Astrocyte (in vitro differentiated cells and primary cell): ENCODE results near the gene ARTN. TPM values are rescaled to one million over a fixed set of nuclear protein-coding genes. Genes with fewer than 3 reads are reported as not detected.

Experiments
- DNase-seq: peaks from one replicate; pipeline ENCODE4 v3.0.0-alpha.2; 2010; ENCODE audit warnings: low read depth
- FAIRE-seq: peaks from 2 replicates; lab custom pipeline; 2011; peaks lifted over from hg19 to GRCh38; lab: Jason Lieb, UNC
- H2AFZ ChIP-seq: 2 replicates; pipeline ENCODE4 v1.6.0; 2012; ENCODE audit warnings: low read depth, low read length, inconsistent platforms
- H3K27ac ChIP-seq: 2 replicates; pipeline ENCODE4 v1.5.1; 2011; ENCODE audit warnings: low read depth, low read length, inconsistent platforms
- H3K27me3 ChIP-seq: 2 replicates; pipeline ENCODE4 v1.6.0; 2011; ENCODE audit warnings: low read length, inconsistent platforms; ENCODE audit not compliant: insufficient read depth
- H3K36me3 ChIP-seq: 2 replicates; pipeline ENCODE4 v1.5.1; 2011; ENCODE audit warnings: low read length, inconsistent platforms; ENCODE audit not compliant: insufficient read depth
- H3K4me1 ChIP-seq: 2 replicates; pipeline ENCODE4 v1.5.1; 2011; ENCODE audit warnings: low read length, inconsistent platforms; ENCODE audit not compliant: insufficient read depth
- H3K4me2 ChIP-seq: 2 replicates; pipeline ENCODE4 v1.6.0; 2012; ENCODE audit warnings: low read length, inconsistent platforms
- H3K4me3 ChIP-seq: 2 replicates; pipeline ENCODE4 v1.5.1; 2011; ENCODE audit warnings: low read depth, mild to moderate bottlenecking, low read length, inconsistent platforms; ENCODE audit not compliant: insufficient read depth
- H3K79me2 ChIP-seq: 2 replicates; pipeline ENCODE4 v1.6.0; 2012; ENCODE audit warnings: mild to moderate bottlenecking, low read length, inconsistent platforms; ENCODE audit not compliant: insufficient read depth
- H3K9ac ChIP-seq: 2 replicates; pipeline ENCODE4 v1.6.0; 2012; ENCODE audit warnings: mild to moderate bottlenecking, low read length, inconsistent platforms
- H3K9me3 ChIP-seq: 2 replicates; pipeline ENCODE4 v1.5.1; 2012; ENCODE audit warnings: low read depth, mild to moderate bottlenecking, low read length, inconsistent platforms; ENCODE audit not compliant: insufficient read depth
- H4K20me1 ChIP-seq: 2 replicates; pipeline ENCODE4 v1.6.0; 2012; ENCODE audit warnings: low read length, inconsistent platforms; ENCODE audit not compliant: insufficient read depth
- H3K27ac Mint-ChIP-seq: one replicate; pipeline ENCODE4 v1.8.0; 2021; ENCODE audit warnings: mild to moderate bottlenecking, mixed read lengths; ENCODE audit not compliant: unreplicated experiment
- H3K27me3 Mint-ChIP-seq: one replicate; pipeline ENCODE4 v1.8.0; 2021; ENCODE audit warnings: low read depth, mixed read lengths; ENCODE audit not compliant: unreplicated experiment
- H3K36me3 Mint-ChIP-seq: one replicate; pipeline ENCODE4 v1.8.0; 2021; ENCODE audit warnings: low read depth, mixed read lengths; ENCODE audit not compliant: unreplicated experiment
- H3K4me1 Mint-ChIP-seq: one replicate; pipeline ENCODE4 v1.8.0; 2021; ENCODE audit warnings: low read depth, mixed read lengths; ENCODE audit not compliant: unreplicated experiment
- H3K4me3 Mint-ChIP-seq: one replicate; pipeline ENCODE4 v1.8.0; 2021; ENCODE audit warnings: mild to moderate bottlenecking, moderate library complexity, mixed read lengths; ENCODE audit not compliant: unreplicated experiment
- H3K9me3 Mint-ChIP-seq: one replicate; pipeline ENCODE4 v1.8.0; 2021; ENCODE audit warnings: mild to moderate bottlenecking, mixed read lengths; ENCODE audit not compliant: unreplicated experiment
- CTCF ChIP-seq: IDR thresholded peaks from 2 replicates; pipeline ENCODE4 v1.5.1; 2011; ENCODE audit warnings: low read depth, mild to moderate bottlenecking, inconsistent platforms, low read length, moderate library complexity; ENCODE audit not compliant: insufficient read depth
- EZH2 ChIP-seq: IDR thresholded peaks from 2 replicates; pipeline ENCODE4 v1.6.1; 2012; ENCODE audit warnings: mild to moderate bottlenecking, low read length, inconsistent platforms; ENCODE audit not compliant: insufficient read depth
- total RNA-seq: library from RNA; stranded (reverse); gene quantifications from 2 replicates; pipeline ENCODE4 v1.2.1, GENCODE V29; 2021

Gene ARTN
- total RNA-seq, 1 donor from 2014 or later = 1.5 TPM

- no peaks in the 10 kb centered on the region for H3K79me2 ChIP-seq
- no peak for DNase-seq
These were observed 27.2 kb downstream of the ARTN start for GRCh38 chr1:43960798-43961197.

DNA sequence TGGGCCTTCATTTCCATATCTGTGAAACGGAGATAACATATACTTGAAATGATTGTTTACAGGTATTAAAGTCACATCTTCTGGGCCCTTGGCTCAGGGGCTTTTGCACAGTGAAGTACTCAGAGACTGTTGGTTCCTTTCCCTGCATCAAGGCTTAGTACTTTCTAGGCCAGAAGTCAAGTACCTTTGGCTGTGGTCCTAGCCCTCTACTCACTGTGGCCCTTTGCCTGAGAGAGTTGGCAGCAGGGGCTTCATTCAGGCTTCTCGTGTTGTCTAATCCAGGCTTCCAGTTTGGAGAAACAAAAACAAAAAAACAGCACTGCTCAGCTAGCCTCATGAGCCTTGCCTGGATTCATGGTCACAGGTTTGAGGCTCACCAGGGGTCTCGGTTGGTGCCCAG, 28.1 kb downstream of the ARTN start:
- Histone ChIP-seq H3K4me3 (no peak overlapping the region), H2AFZ (no peak overlapping the region), H3K27me3 (no peaks in the 10 kb centered on the region), H3K79me2 (no peaks in the 10 kb centered on the region), H3K36me3 (no peaks in the 10 kb centered on the region), H3K9ac (no peak overlapping the region), H3K4me2 (no peak overlapping the region), H3K9me3 (no peaks in the 10 kb centered on the region), H3K27ac (no peak overlapping the region), H4K20me1 (peaks cover 20% of the 10 kb centered on the region), H3K4me1 (no peaks in the 10 kb centered on the region)
- Mint-ChIP-seq H3K4me3 (no peak overlapping the region), H3K27ac (no peak overlapping the region), H3K9me3 (peaks cover 1% of the 10 kb centered on the region), H3K4me1 (no peaks in the 10 kb centered on the region), H3K27me3 (no peaks in the 10 kb centered on the region), H3K36me3 (peaks cover 36% of the 10 kb centered on the region)
- no peak for TF ChIP-seq EZH2
- no peak for TF ChIP-seq CTCF
- DNase-seq (no peak), FAIRE-seq (no peak)

More at GRCh38 chr1:43960798-43961197, 27.2 kb downstream of the ARTN start:
- Histone ChIP-seq H4K20me1 (peaks cover 22% of the 10 kb centered on the region), H3K27ac (no peak overlapping the region), H3K4me1 (no peaks in the 10 kb centered on the region), H3K36me3 (no peaks in the 10 kb centered on the region), H3K9ac (no peak overlapping the region), H3K27me3 (no peaks in the 10 kb centered on the region), H3K4me3 (no peak overlapping the region), H2AFZ (no peak overlapping the region), H3K9me3 (no peaks in the 10 kb centered on the region), H3K4me2 (no peak overlapping the region)
- Mint-ChIP-seq H3K27me3 (no peaks in the 10 kb centered on the region), H3K36me3 (peaks cover 35% of the 10 kb centered on the region), H3K9me3 (peaks cover 1% of the 10 kb centered on the region), H3K4me1 (no peaks in the 10 kb centered on the region), H3K4me3 (no peak overlapping the region), H3K27ac (no peak overlapping the region)
- TF ChIP-seq CTCF (no peak), EZH2 (no peak)
- no peak for FAIRE-seq

- Histone ChIP-seq H3K9me3 (no peaks in the 10 kb centered on the region), H2AFZ (no peak overlapping the region), H3K36me3 (no peaks in the 10 kb centered on the region), H3K4me2 (no peak overlapping the region), H3K79me2 (no peaks in the 10 kb centered on the region), H3K27me3 (no peaks in the 10 kb centered on the region), H4K20me1 (peaks cover 20% of the 10 kb centered on the region), H3K9ac (no peak overlapping the region), H3K4me1 (no peaks in the 10 kb centered on the region), H3K27ac (no peak overlapping the region), H3K4me3 (no peak overlapping the region)
- peaks cover 1% of the 10 kb centered on the region for H3K9me3 Mint-ChIP-seq
- H3K27ac Mint-ChIP-seq = no peak overlapping the region
- H3K36me3 Mint-ChIP-seq = peaks cover 34% of the 10 kb centered on the region
- H3K27me3 Mint-ChIP-seq = no peaks in the 10 kb centered on the region
- DNase-seq (no peak), FAIRE-seq (no peak)
- H3K4me1 Mint-ChIP-seq = no peaks in the 10 kb centered on the region
- TF ChIP-seq EZH2 (no peak), CTCF (no peak)
- H3K4me3 Mint-ChIP-seq = no peak overlapping the region
These were observed 28.7 kb downstream of the ARTN start for GRCh38 chr1:43962324-43962723.
